ENCODE measurements around the gene BTBD2. TPM values are rescaled to one million over a fixed set of nuclear protein-coding genes. Genes with fewer than 3 reads are reported as not detected.

BTBD2 gene
- total RNA-seq, 5 donors from 2014 or later (not counting 1 experiment from before 2014, with no cell fraction given), result 52.2 to 79.8 (median 73.6) TPM

DNA sequence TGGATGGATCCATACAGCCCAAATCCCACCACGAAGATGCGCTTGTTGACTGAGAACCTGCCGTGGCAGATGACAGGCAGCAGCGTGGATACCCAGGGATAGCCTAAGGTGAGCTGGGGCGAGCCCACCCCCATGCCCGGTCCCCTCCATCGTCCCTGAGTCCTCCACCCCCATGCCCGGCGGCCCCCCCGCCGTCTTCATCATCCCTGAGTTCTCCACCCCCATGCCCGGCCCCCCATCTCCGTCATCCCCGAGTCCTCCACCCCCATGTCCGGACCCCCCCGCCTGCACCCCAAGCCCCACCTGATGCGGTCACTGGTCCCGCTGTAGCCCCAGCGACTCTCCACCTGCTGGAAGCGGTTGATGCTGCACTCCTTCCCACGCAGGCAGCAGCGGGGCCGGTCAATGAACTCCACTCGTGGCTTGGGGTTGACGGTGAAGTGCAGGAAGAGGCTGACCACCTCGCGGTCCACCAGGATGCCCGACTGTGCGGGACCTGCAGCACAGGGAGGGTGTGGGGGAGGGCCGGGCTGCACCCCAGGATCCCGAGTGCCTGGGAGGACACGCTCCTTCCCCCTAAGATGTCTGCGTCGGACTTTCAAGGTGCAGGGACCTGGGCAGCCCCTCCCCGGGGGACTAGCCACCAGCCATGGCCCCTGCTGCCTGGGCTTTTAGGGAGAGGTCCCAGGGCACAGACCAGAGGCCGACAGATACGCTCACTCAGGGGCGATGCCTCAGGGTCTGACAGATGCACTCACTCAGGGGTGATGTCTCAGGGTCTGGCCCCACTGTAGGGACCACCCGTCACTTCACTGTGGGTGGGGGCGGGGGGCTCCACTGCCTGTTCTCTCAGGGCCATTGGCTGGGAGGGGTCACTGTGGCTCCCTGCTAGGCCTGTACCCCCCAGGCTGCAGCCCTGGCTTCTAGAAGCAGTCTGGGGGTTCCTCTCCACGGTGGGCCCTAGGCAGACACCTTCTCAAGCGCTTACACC is 28.0 kb downstream of the BTBD2 start:
- H3K4me1 ChIP-seq (ENCODE audit: control insufficient read depth in 1 of 2, extremely low read depth in 1 of 2, insufficient read depth in 2 of 2, low read length in 2 of 2), result no peaks in the 10 kb centered on the region
- no peak for DNase-seq
- peaks cover 15% of the 10 kb centered on the region for H3K36me3 Mint-ChIP-seq
- no peaks in the 10 kb centered on the region for H3K9me3 Mint-ChIP-seq
- H3K27me3 Mint-ChIP-seq, result no peaks in the 10 kb centered on the region
- no peaks in the 10 kb centered on the region for H3K27me3 ChIP-seq (replicated peaks in 1 of 2; ENCODE audit: control insufficient read depth in 2 of 2, extremely low read depth in 1 of 2, insufficient read depth in 2 of 2, low read length in 1 of 2)
- no peak overlapping the region for H3K27ac Mint-ChIP-seq
- 90% methylated on average over 25 of the region's 42 CpGs for WGBS (ENCODE audit: insufficient coverage)
- no peak overlapping the region for H3K4me3 ChIP-seq (ENCODE audit: control insufficient read depth in 1 of 2, extremely low read depth in 1 of 2, low read length in 1 of 2)
- CTCF ChIA-PET, result no interaction called here
- no peak overlapping the region for H3K4me3 Mint-ChIP-seq
- peak in 1 of 4 experiments; percentile 17 for ATAC-seq (replicated peaks in 1 of 4)
- POLR2A ChIA-PET, result no interaction called here
- H3K4me1 Mint-ChIP-seq, result no peaks in the 10 kb centered on the region
- H3K36me3 ChIP-seq (ENCODE audit: control insufficient read depth in 2 of 2, extremely low read depth in 1 of 2, insufficient read depth in 1 of 2, low read length in 1 of 2), result peaks cover 14 to 53% of the 10 kb centered on the region in 2 donors
- no peaks in the 10 kb centered on the region for H3K9me3 ChIP-seq
- no peak overlapping the region for H3K27ac ChIP-seq (ENCODE audit: low read length)

DNA sequence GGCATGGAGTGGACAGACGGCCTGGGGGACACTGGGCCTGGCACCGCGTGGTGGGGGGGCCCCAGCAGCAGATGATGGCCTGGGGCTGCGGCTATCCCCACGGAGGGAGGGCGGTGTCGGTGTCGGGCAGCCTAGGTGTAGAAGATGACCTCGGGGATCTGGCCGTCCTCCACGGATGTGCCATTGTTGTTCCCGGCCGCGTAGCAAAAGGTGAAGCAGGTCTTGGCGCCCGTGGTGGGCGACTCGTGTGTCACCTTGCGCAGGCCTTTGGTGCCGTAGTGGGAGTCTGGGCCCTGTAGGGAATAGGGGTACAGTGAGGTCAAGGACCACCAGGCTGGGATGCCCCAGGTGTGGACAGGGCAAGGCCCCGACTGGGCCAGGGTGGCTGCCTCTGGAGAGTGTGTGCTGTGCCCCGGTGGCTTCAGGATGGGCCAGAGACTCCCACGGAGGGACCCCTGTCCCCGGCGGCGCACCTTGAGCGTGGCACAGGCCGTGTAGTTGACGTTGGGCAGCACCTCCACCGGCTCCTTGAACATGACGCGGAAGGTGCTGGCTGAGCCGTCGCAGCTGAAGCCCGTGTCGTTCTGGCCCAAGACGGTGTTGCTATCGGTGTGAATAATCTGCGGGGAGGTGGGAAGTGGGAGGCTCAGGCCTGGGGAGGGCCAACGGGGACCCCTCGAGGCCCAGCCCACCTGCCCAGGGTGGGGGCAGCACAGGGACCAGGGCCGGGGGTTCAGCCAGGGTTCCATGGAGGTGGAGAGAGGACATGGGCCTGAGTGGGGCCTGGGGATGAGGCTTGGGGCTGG is 29.0 kb downstream of the BTBD2 start:
- no peak overlapping the region for H3K4me3 ChIP-seq (ENCODE audit: control insufficient read depth in 1 of 2, extremely low read depth in 1 of 2, low read length in 1 of 2)
- H3K36me3 ChIP-seq (ENCODE audit: control insufficient read depth in 2 of 2, extremely low read depth in 1 of 2, insufficient read depth in 1 of 2, low read length in 1 of 2), result peaks cover 19 to 60% of the 10 kb centered on the region in 2 donors
- no peaks in the 10 kb centered on the region for H3K9me3 ChIP-seq
- H3K27ac ChIP-seq (ENCODE audit: low read length), result no peak overlapping the region
- POLR2A ChIA-PET, result no interaction called here
- ATAC-seq (replicated peaks in 1 of 4) (peak in 2 of 4 experiments; percentile 12 to 28), DNase-seq (no peak)
- H3K4me1 Mint-ChIP-seq, result no peaks in the 10 kb centered on the region
- no peak overlapping the region for H3K4me3 Mint-ChIP-seq
- no peaks in the 10 kb centered on the region for H3K27me3 Mint-ChIP-seq
- no peak overlapping the region for H3K27ac Mint-ChIP-seq
- no peaks in the 10 kb centered on the region for H3K4me1 ChIP-seq (ENCODE audit: control insufficient read depth in 1 of 2, extremely low read depth in 1 of 2, insufficient read depth in 2 of 2, low read length in 2 of 2)
- H3K9me3 Mint-ChIP-seq, result no peaks in the 10 kb centered on the region
- WGBS (ENCODE audit: insufficient coverage), result 92% methylated on average over 37 of the region's 42 CpGs
- H3K27me3 ChIP-seq (replicated peaks in 1 of 2; ENCODE audit: control insufficient read depth in 2 of 2, extremely low read depth in 1 of 2, insufficient read depth in 2 of 2, low read length in 1 of 2), result no peaks in the 10 kb centered on the region
- H3K36me3 Mint-ChIP-seq, result peaks cover 24% of the 10 kb centered on the region
- CTCF ChIA-PET, result no interaction called here

DNA sequence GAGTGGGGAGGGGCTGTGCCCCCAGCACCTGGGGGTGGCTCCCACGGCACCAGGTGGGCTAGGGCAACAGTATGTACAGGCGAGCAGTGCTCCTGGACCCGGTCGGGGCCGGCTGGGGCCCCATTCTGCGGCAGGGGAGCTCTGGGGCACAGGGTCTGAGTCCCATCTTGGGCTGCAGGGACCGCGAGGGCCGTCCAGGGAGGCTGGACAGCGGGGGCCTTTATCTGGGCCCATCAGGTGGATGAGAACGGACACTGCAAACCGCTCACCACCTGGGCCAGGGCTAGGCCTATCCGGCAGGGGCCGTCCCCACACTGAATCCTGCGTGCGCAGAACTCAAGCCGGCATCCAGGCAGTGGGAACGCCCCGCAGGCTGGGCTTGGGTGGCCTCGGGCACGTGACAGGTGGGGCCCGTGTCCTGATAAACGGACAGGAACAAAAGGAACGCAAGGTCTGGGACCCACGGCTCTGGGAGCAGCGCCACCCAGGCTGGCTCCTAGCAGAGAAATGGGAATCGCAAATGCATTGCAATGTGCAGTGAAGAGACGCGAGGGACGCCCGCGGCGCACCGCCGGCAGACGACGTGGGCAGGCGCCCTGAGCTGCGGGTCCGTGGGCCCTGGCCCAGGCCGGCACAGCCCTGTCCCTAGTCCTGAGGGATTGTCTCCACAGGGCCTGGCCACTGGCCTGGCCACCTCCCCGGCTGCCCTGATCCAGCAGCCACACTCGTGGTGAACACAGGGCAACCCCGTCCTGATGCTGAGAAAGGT is 29.7 kb downstream of the BTBD2 start:
- Mint-ChIP-seq H3K4me1 (no peaks in the 10 kb centered on the region), H3K4me3 (no peak overlapping the region), H3K27me3 (no peaks in the 10 kb centered on the region), H3K36me3 (peaks cover 28% of the 10 kb centered on the region), H3K27ac (no peak overlapping the region), H3K9me3 (no peaks in the 10 kb centered on the region)
- 96% methylated on average over 44 of the region's 44 CpGs for WGBS (ENCODE audit: insufficient coverage)
- H3K4me1 ChIP-seq (ENCODE audit: control insufficient read depth in 1 of 2, extremely low read depth in 1 of 2, insufficient read depth in 2 of 2, low read length in 2 of 2), result no peaks in the 10 kb centered on the region
- H3K27me3 ChIP-seq (replicated peaks in 1 of 2; ENCODE audit: control insufficient read depth in 2 of 2, extremely low read depth in 1 of 2, insufficient read depth in 2 of 2, low read length in 1 of 2), result no peaks in the 10 kb centered on the region
- POLR2A ChIA-PET, result no interaction called here
- no peak overlapping the region for H3K4me3 ChIP-seq (ENCODE audit: control insufficient read depth in 1 of 2, extremely low read depth in 1 of 2, low read length in 1 of 2)
- ATAC-seq (replicated peaks in 1 of 4) (peak in 1 of 4 experiments; percentile 12), DNase-seq (no peak)
- no peak overlapping the region for H3K27ac ChIP-seq (ENCODE audit: low read length)
- peaks cover 16 to 68% of the 10 kb centered on the region in 2 donors for H3K36me3 ChIP-seq (ENCODE audit: control insufficient read depth in 2 of 2, extremely low read depth in 1 of 2, insufficient read depth in 1 of 2, low read length in 1 of 2)
- CTCF ChIA-PET, result no interaction called here
- no peaks in the 10 kb centered on the region for H3K9me3 ChIP-seq

DNA sequence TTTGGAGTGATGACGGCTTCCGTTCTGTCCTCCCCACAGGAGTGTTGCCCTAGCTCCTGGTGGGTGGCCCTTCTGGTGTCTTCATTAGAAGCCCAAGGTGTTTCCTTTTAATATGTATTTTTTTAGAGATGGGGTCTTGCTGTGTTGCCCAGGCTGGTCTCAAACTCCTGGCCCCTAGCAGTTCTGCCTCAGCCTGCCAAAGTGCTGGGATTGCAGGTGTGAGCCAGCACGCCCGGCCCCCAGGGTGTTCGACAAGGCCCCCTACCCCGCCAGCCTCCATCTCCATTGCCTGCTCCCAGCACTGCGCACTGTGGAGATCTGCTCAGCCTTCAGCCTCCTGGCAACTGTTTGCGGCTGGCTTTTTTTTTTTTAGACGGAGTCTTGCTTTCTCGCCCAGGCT is 31.2 kb downstream of the BTBD2 start:
- Histone ChIP-seq H3K4me1 (ENCODE audit: control insufficient read depth in 1 of 2, extremely low read depth in 1 of 2, insufficient read depth in 2 of 2, low read length in 2 of 2) (no peaks in the 10 kb centered on the region), H3K4me3 (ENCODE audit: control insufficient read depth in 1 of 2, extremely low read depth in 1 of 2, low read length in 1 of 2) (no peak overlapping the region), H3K27ac (ENCODE audit: low read length) (no peak overlapping the region), H3K36me3 (ENCODE audit: control insufficient read depth in 2 of 2, extremely low read depth in 1 of 2, insufficient read depth in 1 of 2, low read length in 1 of 2) (peaks cover 15 to 67% of the 10 kb centered on the region in 2 donors), H3K9me3 (no peaks in the 10 kb centered on the region), H3K27me3 (replicated peaks in 1 of 2; ENCODE audit: control insufficient read depth in 2 of 2, extremely low read depth in 1 of 2, insufficient read depth in 2 of 2, low read length in 1 of 2) (no peaks in the 10 kb centered on the region)
- H3K27me3 Mint-ChIP-seq, result no peaks in the 10 kb centered on the region
- H3K27ac Mint-ChIP-seq, result no peak overlapping the region
- no peak for DNase-seq
- H3K4me3 Mint-ChIP-seq, result no peak overlapping the region
- WGBS (ENCODE audit: insufficient coverage), result 98% methylated on average over 8 of the region's 10 CpGs
- no peaks in the 10 kb centered on the region for H3K4me1 Mint-ChIP-seq
- ChIA-PET CTCF (no interaction called here), POLR2A (no interaction called here)
- peaks cover 28% of the 10 kb centered on the region for H3K36me3 Mint-ChIP-seq
- ATAC-seq (replicated peaks in 1 of 4), result no peak
- no peaks in the 10 kb centered on the region for H3K9me3 Mint-ChIP-seq

DNA sequence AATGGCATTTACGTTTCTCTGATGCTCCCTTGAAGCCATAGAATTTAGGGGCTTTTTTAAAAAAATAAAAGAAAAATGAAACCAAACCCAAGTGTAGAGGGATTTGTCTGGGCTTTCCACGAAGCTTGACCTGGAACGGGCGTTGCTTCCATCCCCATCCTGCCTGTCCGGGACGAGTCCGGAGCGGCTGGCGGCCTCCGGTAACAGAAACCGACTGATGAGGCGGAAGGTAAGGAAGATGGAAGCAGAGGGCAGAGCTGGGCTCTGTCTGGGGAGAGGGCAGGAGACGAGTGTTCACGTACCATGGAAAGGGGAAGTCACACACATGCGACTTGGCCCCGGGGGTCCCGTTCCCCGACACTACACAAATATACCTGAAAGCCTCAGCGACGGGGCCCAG is 34.3 kb downstream of the BTBD2 start:
- no peaks in the 10 kb centered on the region for H3K4me1 Mint-ChIP-seq
- DNase-seq, result no peak
- H3K27ac ChIP-seq (ENCODE audit: low read length), result no peak overlapping the region
- no peaks in the 10 kb centered on the region for H3K9me3 ChIP-seq
- H3K4me1 ChIP-seq (ENCODE audit: control insufficient read depth in 1 of 2, extremely low read depth in 1 of 2, insufficient read depth in 2 of 2, low read length in 2 of 2), result no peaks in the 10 kb centered on the region
- peaks cover 22% of the 10 kb centered on the region for H3K36me3 Mint-ChIP-seq
- POLR2A ChIA-PET, result no interaction called here
- no peak overlapping the region for H3K4me3 ChIP-seq (ENCODE audit: control insufficient read depth in 1 of 2, extremely low read depth in 1 of 2, low read length in 1 of 2)
- peaks cover 12 to 57% of the 10 kb centered on the region in 2 donors for H3K36me3 ChIP-seq (ENCODE audit: control insufficient read depth in 2 of 2, extremely low read depth in 1 of 2, insufficient read depth in 1 of 2, low read length in 1 of 2)
- H3K9me3 Mint-ChIP-seq, result no peaks in the 10 kb centered on the region
- no peak overlapping the region for H3K27ac Mint-ChIP-seq
- H3K27me3 Mint-ChIP-seq, result no peaks in the 10 kb centered on the region
- no peak overlapping the region for H3K4me3 Mint-ChIP-seq
- 100% methylated on average over 13 of the region's 20 CpGs for WGBS (ENCODE audit: insufficient coverage)
- ATAC-seq (replicated peaks in 1 of 4), result no peak
- H3K27me3 ChIP-seq (replicated peaks in 1 of 2; ENCODE audit: control insufficient read depth in 2 of 2, extremely low read depth in 1 of 2, insufficient read depth in 2 of 2, low read length in 1 of 2), result no peaks in the 10 kb centered on the region
- CTCF ChIA-PET, result interaction anchor here in 1 of 2 donors (0.6 to 1.0 kb wide), 2 partner anchors 49 to 162 kb away, joined by 3 read pairs; no protein-coding TSS in a partner anchor

- peaks cover 22% of the 10 kb centered on the region for H3K36me3 Mint-ChIP-seq
- ATAC-seq (replicated peaks in 1 of 4) (no peak), DNase-seq (no peak)
- ChIA-PET POLR2A (no interaction called here), CTCF (interaction anchor here in 1 of 2 donors (1.0 kb wide), 1 partner anchor 48 kb away, joined by 3 read pairs; no protein-coding TSS in a partner anchor)
- no peaks in the 10 kb centered on the region for H3K27me3 ChIP-seq (replicated peaks in 1 of 2; ENCODE audit: control insufficient read depth in 2 of 2, extremely low read depth in 1 of 2, insufficient read depth in 2 of 2, low read length in 1 of 2)
- H3K4me3 Mint-ChIP-seq, result no peak overlapping the region
- no peak overlapping the region for H3K27ac Mint-ChIP-seq
- no peaks in the 10 kb centered on the region for H3K9me3 Mint-ChIP-seq
- H3K4me1 ChIP-seq (ENCODE audit: control insufficient read depth in 1 of 2, extremely low read depth in 1 of 2, insufficient read depth in 2 of 2, low read length in 2 of 2), result no peaks in the 10 kb centered on the region
- H3K4me1 Mint-ChIP-seq, result no peaks in the 10 kb centered on the region
- peaks cover 12 to 59% of the 10 kb centered on the region in 2 donors for H3K36me3 ChIP-seq (ENCODE audit: control insufficient read depth in 2 of 2, extremely low read depth in 1 of 2, insufficient read depth in 1 of 2, low read length in 1 of 2)
- no peaks in the 10 kb centered on the region for H3K27me3 Mint-ChIP-seq
- 94% methylated on average over 30 of the region's 31 CpGs for WGBS (ENCODE audit: insufficient coverage)
- no peak overlapping the region for H3K4me3 ChIP-seq (ENCODE audit: control insufficient read depth in 1 of 2, extremely low read depth in 1 of 2, low read length in 1 of 2)
- no peak overlapping the region for H3K27ac ChIP-seq (ENCODE audit: low read length)
- H3K9me3 ChIP-seq, result no peaks in the 10 kb centered on the region
Measured at GRCh38 chr19:1980809-1981181, 34.7 kb downstream of the BTBD2 start.

Data from T-cell (primary cell).